ENCODE results near the gene PACRG. TPM values are rescaled to one million over a fixed set of nuclear protein-coding genes. Genes with fewer than 3 reads are reported as not detected.

Gene PACRG
- total and polyA plus RNA-seq, 2 donors from 2014 or later, result 7.4 to 20.0 TPM

- intact Hi-C loops (cut with DNase I), result no loop called here
- Histone ChIP-seq H3K27me3 (ENCODE audit: control insufficient read depth, insufficient read depth, low read length) (no peaks in the 10 kb centered on the region), H3K27ac (ENCODE audit: low read depth in 2 of 2, low read length in 2 of 2) (no peak overlapping the region), H3K9ac (ENCODE audit: low read length in 3 of 3) (no peak overlapping the region), H3K36me3 (ENCODE audit: control insufficient read depth in 2 of 3, insufficient read depth in 3 of 3, low read length in 3 of 3) (no peaks in the 10 kb centered on the region), H3K4me3 (ENCODE audit: low read length in 3 of 3) (no peak overlapping the region), H3K4me1 (ENCODE audit: control insufficient read depth in 2 of 3, insufficient read depth in 2 of 3, low read depth in 1 of 3, low read length in 3 of 3) (no peaks in the 10 kb centered on the region), H3K9me3 (ENCODE audit: control insufficient read depth in 2 of 3, insufficient read depth in 1 of 3, low read length in 3 of 3) (no peaks in the 10 kb centered on the region)
- TF ChIP-seq CTCF (IDR thresholded peaks at IDR 0.05; ENCODE audit: borderline replicate concordance, extremely low read depth, insufficient read depth), result no peak
- no peak for FAIRE-seq
- peak in 1 of 5 donors; percentile 11 for DNase-seq
Measured at GRCh38 chr6:163318071-163318786, 590.5 kb downstream of the PACRG start.

GRCh38 chr6:163319609-163320366, 592.0 kb downstream of the PACRG start:
- Histone ChIP-seq H3K9me3 (ENCODE audit: control insufficient read depth in 2 of 3, insufficient read depth in 1 of 3, low read length in 3 of 3) (no peaks in the 10 kb centered on the region), H3K9ac (ENCODE audit: low read length in 3 of 3) (no peak overlapping the region), H3K36me3 (ENCODE audit: control insufficient read depth in 2 of 3, insufficient read depth in 3 of 3, low read length in 3 of 3) (no peaks in the 10 kb centered on the region), H3K27ac (ENCODE audit: low read depth in 2 of 2, low read length in 2 of 2) (no peak overlapping the region), H3K4me1 (ENCODE audit: control insufficient read depth in 2 of 3, insufficient read depth in 2 of 3, low read depth in 1 of 3, low read length in 3 of 3) (no peaks in the 10 kb centered on the region), H3K27me3 (ENCODE audit: control insufficient read depth, insufficient read depth, low read length) (no peaks in the 10 kb centered on the region), H3K4me3 (ENCODE audit: low read length in 3 of 3) (no peak overlapping the region)
- intact Hi-C loops (cut with DNase I), result no loop called here
- FAIRE-seq (no peak), DNase-seq (no peak)
- TF ChIP-seq CTCF (IDR thresholded peaks at IDR 0.05; ENCODE audit: borderline replicate concordance, extremely low read depth, insufficient read depth), result no peak

- Histone ChIP-seq H3K9ac (ENCODE audit: low read length in 3 of 3) (no peak overlapping the region), H3K4me1 (ENCODE audit: control insufficient read depth in 2 of 3, insufficient read depth in 2 of 3, low read depth in 1 of 3, low read length in 3 of 3) (no peaks in the 10 kb centered on the region)
Measured at GRCh38 chr6:163320402-163320801, 592.6 kb downstream of the PACRG start.

More at GRCh38 chr6:163320402-163320801, 592.6 kb downstream of the PACRG start:
- no peak for FAIRE-seq
- no peaks in the 10 kb centered on the region for H3K36me3 ChIP-seq (ENCODE audit: control insufficient read depth in 2 of 3, insufficient read depth in 3 of 3, low read length in 3 of 3)
- H3K27ac ChIP-seq (ENCODE audit: low read depth in 2 of 2, low read length in 2 of 2), result no peak overlapping the region
- no peaks in the 10 kb centered on the region for H3K9me3 ChIP-seq (ENCODE audit: control insufficient read depth in 2 of 3, insufficient read depth in 1 of 3, low read length in 3 of 3)
- no peak for TF ChIP-seq CTCF (IDR thresholded peaks at IDR 0.05; ENCODE audit: borderline replicate concordance, extremely low read depth, insufficient read depth)
- H3K4me3 ChIP-seq (ENCODE audit: low read length in 3 of 3), result no peak overlapping the region
- DNase-seq, result no peak
- intact Hi-C loops (cut with DNase I), result no loop called here
- H3K27me3 ChIP-seq (ENCODE audit: control insufficient read depth, insufficient read depth, low read length), result no peaks in the 10 kb centered on the region

All from kidney (tissue), 14 donors.